A549 (cell line): ENCODE data around the gene PARG.

Source experiments
- CBX8 ChIP-seq: fragments of 200-600 bp; sonication (generic); IDR thresholded peaks from 2 replicates; pipeline ENCODE4 v1.6.1; 2016
- CHD2 ChIP-seq: fragments of 150-350 bp; IDR thresholded peaks from 2 replicates; pipeline ENCODE4 v1.6.1; 2014; ENCODE audit warnings: low read length; ENCODE audit not compliant: partially characterized antibody
- EP300 ChIP-seq, 2 experiments: fragments of >200 bp; sonication (Bioruptor Twin); formaldehyde crosslinking; IDR thresholded peaks; 2 replicates in 1 of 2; 3 replicates in 1 of 2; pipeline ENCODE4 v1.6.1; 2016 to 2017
- FOSB ChIP-seq: fragments of 250-450 bp; sonication (Bioruptor Pico); IDR thresholded peaks from 2 replicates; pipeline ENCODE4 v1.5.0; 2020; ENCODE audit warnings: mild to moderate bottlenecking, moderate library complexity
- JUN ChIP-seq, 2 experiments: fragments of >200 bp; sonication (Bioruptor Twin); formaldehyde crosslinking; IDR thresholded peaks; 2 replicates in 1 of 2; 3 replicates in 1 of 2; pipeline ENCODE4 v1.6.1; 2016 to 2017
- MYC ChIP-seq: IDR thresholded peaks from 2 replicates; pipeline ENCODE4 v1.6.1; 2012; ENCODE audit warnings: mild to moderate bottlenecking, inconsistent platforms, low read length, improper control_type of control experiment, borderline replicate concordance
- POLR2A ChIP-seq: IDR thresholded peaks from 2 replicates; pipeline ENCODE4 v1.6.1; 2012; ENCODE audit warnings: mild to moderate bottlenecking, low read length
- RFX5 ChIP-seq: fragments of 450-650 bp; IDR thresholded peaks from 2 replicates; pipeline ENCODE4 v1.7.1; 2014; ENCODE audit warnings: antibody characterized with exemption, mild to moderate bottlenecking, moderate library complexity
- SMC3 ChIP-seq: fragments of >200 bp; sonication (Bioruptor Twin); formaldehyde crosslinking; IDR thresholded peaks from 3 replicates; pipeline ENCODE4 v1.6.1; 2018; ENCODE audit warnings: inconsistent platforms
- ZC3H11A ChIP-seq: fragments of 450-650 bp; IDR thresholded peaks from 2 replicates; pipeline ENCODE4 v1.6.1; 2014; ENCODE audit warnings: antibody characterized with exemption, mild to moderate bottlenecking
- TF ChIP-seq, protein P1 (sequence below): fragments of 200-600 bp; sonication (generic); IDR thresholded peaks from 2 replicates; pipeline ENCODE4 v1.6.1; 2016; ENCODE audit warnings: antibody characterized with exemption, mild to moderate bottlenecking, moderate library complexity
- TF ChIP-seq, protein P2 (sequence below): fragments of >200 bp; sonication (Bioruptor Twin); formaldehyde crosslinking; IDR thresholded peaks from 3 replicates; pipeline ENCODE4 v1.5.1; 2016
- TF ChIP-seq, protein P3 (sequence below): fragments of 150-350 bp; IDR thresholded peaks from 2 replicates; pipeline ENCODE4 v1.6.1; 2014; ENCODE audit warnings: low read depth, mild to moderate bottlenecking, low read length
- TF ChIP-seq, protein P4 (sequence below): IDR thresholded peaks from 2 replicates; pipeline ENCODE4 v1.6.1; 2012

DNA sequence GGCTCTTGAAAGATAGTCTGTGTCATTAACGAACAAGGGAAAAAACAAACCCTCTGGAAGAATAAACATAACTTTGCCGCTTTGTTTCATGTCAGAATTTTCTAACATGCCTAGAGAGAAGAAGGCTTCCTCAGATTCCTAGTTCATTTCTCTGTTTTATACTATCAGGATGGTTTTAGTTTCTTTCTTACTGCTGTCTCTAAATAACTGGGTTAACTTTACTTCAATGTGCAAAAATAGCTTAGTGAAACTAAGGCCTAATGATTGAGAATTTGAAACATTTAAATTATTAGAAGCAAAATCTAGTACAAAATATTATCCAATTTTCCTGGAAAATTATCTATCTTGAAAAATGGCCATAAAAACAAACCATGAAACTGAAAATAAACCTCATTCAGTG is 107.6 kb downstream of the PARG start:
- TF ChIP-seq, protein P1, sequence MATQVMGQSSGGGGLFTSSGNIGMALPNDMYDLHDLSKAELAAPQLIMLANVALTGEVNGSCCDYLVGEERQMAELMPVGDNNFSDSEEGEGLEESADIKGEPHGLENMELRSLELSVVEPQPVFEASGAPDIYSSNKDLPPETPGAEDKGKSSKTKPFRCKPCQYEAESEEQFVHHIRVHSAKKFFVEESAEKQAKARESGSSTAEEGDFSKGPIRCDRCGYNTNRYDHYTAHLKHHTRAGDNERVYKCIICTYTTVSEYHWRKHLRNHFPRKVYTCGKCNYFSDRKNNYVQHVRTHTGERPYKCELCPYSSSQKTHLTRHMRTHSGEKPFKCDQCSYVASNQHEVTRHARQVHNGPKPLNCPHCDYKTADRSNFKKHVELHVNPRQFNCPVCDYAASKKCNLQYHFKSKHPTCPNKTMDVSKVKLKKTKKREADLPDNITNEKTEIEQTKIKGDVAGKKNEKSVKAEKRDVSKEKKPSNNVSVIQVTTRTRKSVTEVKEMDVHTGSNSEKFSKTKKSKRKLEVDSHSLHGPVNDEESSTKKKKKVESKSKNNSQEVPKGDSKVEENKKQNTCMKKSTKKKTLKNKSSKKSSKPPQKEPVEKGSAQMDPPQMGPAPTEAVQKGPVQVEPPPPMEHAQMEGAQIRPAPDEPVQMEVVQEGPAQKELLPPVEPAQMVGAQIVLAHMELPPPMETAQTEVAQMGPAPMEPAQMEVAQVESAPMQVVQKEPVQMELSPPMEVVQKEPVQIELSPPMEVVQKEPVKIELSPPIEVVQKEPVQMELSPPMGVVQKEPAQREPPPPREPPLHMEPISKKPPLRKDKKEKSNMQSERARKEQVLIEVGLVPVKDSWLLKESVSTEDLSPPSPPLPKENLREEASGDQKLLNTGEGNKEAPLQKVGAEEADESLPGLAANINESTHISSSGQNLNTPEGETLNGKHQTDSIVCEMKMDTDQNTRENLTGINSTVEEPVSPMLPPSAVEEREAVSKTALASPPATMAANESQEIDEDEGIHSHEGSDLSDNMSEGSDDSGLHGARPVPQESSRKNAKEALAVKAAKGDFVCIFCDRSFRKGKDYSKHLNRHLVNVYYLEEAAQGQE = no peak
- TF ChIP-seq, protein P2, sequence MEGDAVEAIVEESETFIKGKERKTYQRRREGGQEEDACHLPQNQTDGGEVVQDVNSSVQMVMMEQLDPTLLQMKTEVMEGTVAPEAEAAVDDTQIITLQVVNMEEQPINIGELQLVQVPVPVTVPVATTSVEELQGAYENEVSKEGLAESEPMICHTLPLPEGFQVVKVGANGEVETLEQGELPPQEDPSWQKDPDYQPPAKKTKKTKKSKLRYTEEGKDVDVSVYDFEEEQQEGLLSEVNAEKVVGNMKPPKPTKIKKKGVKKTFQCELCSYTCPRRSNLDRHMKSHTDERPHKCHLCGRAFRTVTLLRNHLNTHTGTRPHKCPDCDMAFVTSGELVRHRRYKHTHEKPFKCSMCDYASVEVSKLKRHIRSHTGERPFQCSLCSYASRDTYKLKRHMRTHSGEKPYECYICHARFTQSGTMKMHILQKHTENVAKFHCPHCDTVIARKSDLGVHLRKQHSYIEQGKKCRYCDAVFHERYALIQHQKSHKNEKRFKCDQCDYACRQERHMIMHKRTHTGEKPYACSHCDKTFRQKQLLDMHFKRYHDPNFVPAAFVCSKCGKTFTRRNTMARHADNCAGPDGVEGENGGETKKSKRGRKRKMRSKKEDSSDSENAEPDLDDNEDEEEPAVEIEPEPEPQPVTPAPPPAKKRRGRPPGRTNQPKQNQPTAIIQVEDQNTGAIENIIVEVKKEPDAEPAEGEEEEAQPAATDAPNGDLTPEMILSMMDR = no peak
- TF ChIP-seq MYC = no peak
- TF ChIP-seq POLR2A = no peak
- TF ChIP-seq JUN (IDR thresholded peaks at IDR 0.05) = no peak
- TF ChIP-seq FOSB (CRISPR knock-in tag) = no peak
- TF ChIP-seq ZC3H11A = no peak
- TF ChIP-seq EP300 (IDR thresholded peaks at IDR 0.05) = no peak
- no peak for TF ChIP-seq CBX8
- TF ChIP-seq RFX5 = no peak
- TF ChIP-seq SMC3 = no peak
- TF ChIP-seq, protein P3, sequence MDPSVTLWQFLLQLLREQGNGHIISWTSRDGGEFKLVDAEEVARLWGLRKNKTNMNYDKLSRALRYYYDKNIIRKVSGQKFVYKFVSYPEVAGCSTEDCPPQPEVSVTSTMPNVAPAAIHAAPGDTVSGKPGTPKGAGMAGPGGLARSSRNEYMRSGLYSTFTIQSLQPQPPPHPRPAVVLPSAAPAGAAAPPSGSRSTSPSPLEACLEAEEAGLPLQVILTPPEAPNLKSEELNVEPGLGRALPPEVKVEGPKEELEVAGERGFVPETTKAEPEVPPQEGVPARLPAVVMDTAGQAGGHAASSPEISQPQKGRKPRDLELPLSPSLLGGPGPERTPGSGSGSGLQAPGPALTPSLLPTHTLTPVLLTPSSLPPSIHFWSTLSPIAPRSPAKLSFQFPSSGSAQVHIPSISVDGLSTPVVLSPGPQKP = no peak
- TF ChIP-seq, protein P4, sequence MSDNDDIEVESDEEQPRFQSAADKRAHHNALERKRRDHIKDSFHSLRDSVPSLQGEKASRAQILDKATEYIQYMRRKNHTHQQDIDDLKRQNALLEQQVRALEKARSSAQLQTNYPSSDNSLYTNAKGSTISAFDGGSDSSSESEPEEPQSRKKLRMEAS = no peak
- no peak for TF ChIP-seq CHD2
